NOMO-1 treated with DMSO at 0.1 percent for 48 hours (cell line): Measurements from ENCODE around the gene NEUROD1.

Source experiments
- DNase-seq: peaks from one replicate; lab custom pipeline; 2025; ENCODE audit not compliant: unreplicated experiment; lab: John Stamatoyannopoulos, UW

NEUROD1 gene

GRCh38 chr2:181680937-181681811 lies 857 bp upstream of the NEUROD1 start:
- no peak for DNase-seq

- DNase-seq: no peak
Observed at GRCh38 chr2:181679544-181679979, 755 bp downstream of the NEUROD1 start.

GRCh38 chr2:181678861-181679543 lies 1.3 kb downstream of the NEUROD1 start:
- DNase-seq: no peak

GRCh38 chr2:181677912-181678586 lies 2.3 kb downstream of the NEUROD1 start:
- DNase-seq: peak; percentile 48

GRCh38 chr2:181675254-181675653 lies 5.1 kb downstream of the NEUROD1 start:
- no peak for DNase-seq

GRCh38 chr2:181674461-181674860 lies 5.9 kb downstream of the NEUROD1 start:
- DNase-seq: no peak

- DNase-seq: no peak
Observed at GRCh38 chr2:181673173-181673572, 7.1 kb downstream of the NEUROD1 start.

GRCh38 chr2:181672255-181673008 lies 7.9 kb downstream of the NEUROD1 start:
- DNase-seq: no peak

- DNase-seq: no peak
Observed at GRCh38 chr2:181670632-181671031, 9.7 kb downstream of the NEUROD1 start.

- DNase-seq: no peak
Observed at GRCh38 chr2:181667234-181667633, 13.1 kb downstream of the NEUROD1 start.

GRCh38 chr2:181662287-181662686 lies 18.0 kb downstream of the NEUROD1 start:
- DNase-seq: no peak

- no peak for DNase-seq
Observed at GRCh38 chr2:181660181-181660580, 20.1 kb downstream of the NEUROD1 start.

GRCh38 chr2:181658444-181658843 lies 21.9 kb downstream of the NEUROD1 start:
- DNase-seq: no peak

- no peak for DNase-seq
Observed at GRCh38 chr2:181657379-181657778, 22.9 kb downstream of the NEUROD1 start.

- DNase-seq: peak; percentile 33
Observed at GRCh38 chr2:181656450-181657291, 23.6 kb downstream of the NEUROD1 start, which contains the start of gene CERKL. Gene CERKL, minus strand, starts transcription at chr2:181657105. Its CDS starts 99 bp downstream, at chr2:181657006.

GRCh38 chr2:181655519-181655918 lies 24.8 kb downstream of the NEUROD1 start:
- no peak for DNase-seq

- DNase-seq: no peak
Observed at GRCh38 chr2:181649436-181649979, 30.8 kb downstream of the NEUROD1 start.

- no peak for DNase-seq
Observed at GRCh38 chr2:181648478-181649155, 31.7 kb downstream of the NEUROD1 start.

- no peak for DNase-seq
Observed at GRCh38 chr2:181646415-181646987, 33.8 kb downstream of the NEUROD1 start.
